Measurements from ENCODE around the gene IFRD2. TPM values are rescaled to one million over a fixed set of nuclear protein-coding genes. Genes with fewer than 3 reads are reported as not detected.

Gene IFRD2
- total and polyA plus RNA-seq, 9 of the 15 experiments (the other 6 are each of a cell fraction or from before 2014, with no cell fraction given), result 30.5 to 115 (median 52.8) TPM

GRCh38 chr3:50278123-50278879, 13.9 kb downstream of the IFRD2 start:
- no peak for FAIRE-seq
- CTCF ChIA-PET (ENCODE audit: low intra/inter-chr PET ratio), result no interaction called here
- peaks cover under 1 to 28% of the 10 kb centered on the region in 2 experiments; a peak in 3 of 5 replicates for H3K4me1 ChIP-seq (replicated peaks in 1 of 2; ENCODE audit: control insufficient read depth in 2 of 2, insufficient read depth in 2 of 2, low read length in 2 of 2)
- in situ Hi-C loops (cut with MboI), result no loop called here
- H2AFZ ChIP-seq (ENCODE audit: low read depth, low read length), result no peak overlapping the region
- H3K9me1 ChIP-seq (ENCODE audit: control insufficient read depth, insufficient read depth, low read length), result no peaks in the 10 kb centered on the region
- intact Hi-C loops (cut with micrococcal nuclease), result no loop called here
- no peak for TF ChIP-seq ZNF75A (CRISPR knock-in tag; IDR thresholded peaks at IDR 0.05)
- no peak for TF ChIP-seq E2F6 (IDR thresholded peaks at IDR 0.05; ENCODE audit: borderline replicate concordance in 1 of 2, extremely low read depth in 1 of 2, insufficient read depth in 1 of 2, insufficient read length in 1 of 2, low read depth in 1 of 2, low read length in 1 of 2, poor library complexity in 1 of 2, severe bottlenecking in 1 of 2)
- no peak for TF ChIP-seq ZNF124 (CRISPR knock-in tag; IDR thresholded peaks at IDR 0.05)
- H3K36me3 ChIP-seq (ENCODE audit: control insufficient read depth, insufficient read depth, low read length), result no peaks in the 10 kb centered on the region
- ATAC-seq, result no peak
- no TSS peak for BruUV-seq (replicated peaks)
- no peak overlapping the region for H3K4me3 ChIP-seq
- no peaks in the 10 kb centered on the region for H3K9me3 ChIP-seq (replicated peaks; ENCODE audit: control insufficient read depth, insufficient read depth, low read depth, low read length)
- H3K27me3 ChIP-seq (ENCODE audit: control insufficient read depth in 2 of 2, insufficient read depth in 2 of 2, low read length in 2 of 2), result no peaks in the 10 kb centered on the region
- H4K20me1 ChIP-seq (replicated peaks; ENCODE audit: control insufficient read depth, insufficient read depth, low read length), result no peaks in the 10 kb centered on the region
- no peak for DNase-seq (ENCODE audit: extremely low read depth in 1 of 4, low spot score in 3 of 4)
- no peaks in the 10 kb centered on the region for H3K79me2 ChIP-seq (ENCODE audit: control insufficient read depth, insufficient read depth, low read length)
- H3K4me2 ChIP-seq (ENCODE audit: insufficient read depth, low read length), result no peak overlapping the region
- POLR2A ChIA-PET, result interaction anchor here (0.6 to 0.9 kb wide), 4 partner anchors 10 to 35 kb away, joined by 3 to 4 read pairs (median 3); no protein-coding TSS in a partner anchor
- no peak overlapping the region for H3K27ac ChIP-seq (ENCODE audit: extremely low read depth, low read depth, low read length)
- WGBS (ENCODE audit: insufficient coverage, low coverage, missing lambda C conversion rate), result 0% methylated on average over 3 of the region's 4 CpGs
- peak overlapping the region in 1 of 2 experiments; percentile 35; a peak in 2 of 4 replicates for H3K9ac ChIP-seq (ENCODE audit: insufficient read depth in 1 of 2, low read depth in 2 of 2, low read length in 2 of 2)
